Left colon (tissue), 2 donors: ENCODE results near the gene ESPNL. TPM values are rescaled to one million over a fixed set of nuclear protein-coding genes. Genes with fewer than 3 reads are reported as not detected.
"Not testable (repeated sequence)": the region's sequence is repeated elsewhere in the genome, so short reads cannot be mapped to it uniquely, and the experiment has no call there.

Experiments
- ATAC-seq: fragments of 200-7000 bp; cut with Tn5 transposase; one replicate; pipeline ENCODE4 v1.9.1; 2020; ENCODE audit warnings: mild to moderate bottlenecking, moderate library complexity
- DNase-seq, 2 donors: peaks; one replicate each; pipeline ENCODE4 v3.0.0-alpha.2; 2020
- intact Hi-C, 2 donors: fragments of 100-400 bp; cut with DNase I in 1 of 2; cut with micrococcal nuclease in 1 of 2; formaldehyde crosslinking; loops; one replicate each; pipeline versions ENCODE4 v1.11.2 to v1.14.0; 2022; cut with DNase I, micrococcal nuclease
- total RNA-seq, 2 donors: library from RNA; stranded (reverse); fragmentation: NEBNext Ultra II Directional; extraction: Animal tissue kit (Norgen Biotek cat#: 25700); gene quantifications; one replicate each; pipeline ENCODE4 v1.2.1, GENCODE V29; 2021
- donor health status: DM: no; HTN: no; CAD: no.
- donor health status: DM: yes; HTN: yes; CAD: no.

ESPNL gene
- total RNA-seq, 2 donors from 2014 or later, result 0.06 to 0.25 TPM

DNA sequence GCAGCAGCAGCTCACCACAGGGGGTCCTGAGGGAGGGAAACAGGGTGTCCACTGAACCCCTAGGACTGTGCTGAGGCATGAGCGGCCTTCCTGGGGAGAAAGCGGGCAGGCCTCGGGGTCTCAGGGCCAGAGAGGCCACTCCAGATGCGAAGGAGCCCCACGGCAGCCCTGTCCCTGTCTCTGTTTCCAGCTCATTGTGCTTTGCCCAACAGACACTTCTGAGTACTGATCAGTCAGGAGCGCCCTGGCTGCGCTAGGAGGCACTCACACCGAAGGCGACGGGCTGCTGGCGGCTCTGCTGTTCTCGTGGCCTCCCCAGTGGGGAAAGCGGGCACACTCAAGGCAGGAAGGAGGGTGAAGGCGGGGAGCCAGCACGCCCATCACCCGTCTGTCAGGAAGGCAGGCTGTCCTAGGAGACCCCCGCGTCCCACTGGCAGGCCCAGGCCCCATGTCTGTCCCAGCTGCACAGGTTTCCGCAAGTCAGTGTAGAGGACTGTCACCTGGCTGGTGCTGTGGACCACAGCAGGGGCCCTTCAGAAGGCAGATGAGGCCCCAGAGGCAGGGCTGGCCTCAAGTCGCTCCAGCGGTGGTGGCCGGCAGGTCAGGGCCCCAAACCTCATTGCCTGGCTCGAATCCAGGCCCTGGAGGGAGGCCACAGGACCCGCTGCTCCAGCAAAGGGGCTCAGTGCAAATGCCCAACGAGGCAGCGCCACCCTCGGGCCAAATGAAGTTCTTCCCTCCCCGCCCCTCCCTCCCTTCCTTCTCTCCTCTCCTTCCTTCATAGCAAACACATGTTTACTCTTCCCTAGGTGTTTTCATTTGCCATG, 6.8 kb downstream of the ESPNL start:
- intact Hi-C loops, result no loop called here
- peak in 1 of 2 donors; percentile 70 for DNase-seq
- peak; percentile 67 for ATAC-seq

DNA sequence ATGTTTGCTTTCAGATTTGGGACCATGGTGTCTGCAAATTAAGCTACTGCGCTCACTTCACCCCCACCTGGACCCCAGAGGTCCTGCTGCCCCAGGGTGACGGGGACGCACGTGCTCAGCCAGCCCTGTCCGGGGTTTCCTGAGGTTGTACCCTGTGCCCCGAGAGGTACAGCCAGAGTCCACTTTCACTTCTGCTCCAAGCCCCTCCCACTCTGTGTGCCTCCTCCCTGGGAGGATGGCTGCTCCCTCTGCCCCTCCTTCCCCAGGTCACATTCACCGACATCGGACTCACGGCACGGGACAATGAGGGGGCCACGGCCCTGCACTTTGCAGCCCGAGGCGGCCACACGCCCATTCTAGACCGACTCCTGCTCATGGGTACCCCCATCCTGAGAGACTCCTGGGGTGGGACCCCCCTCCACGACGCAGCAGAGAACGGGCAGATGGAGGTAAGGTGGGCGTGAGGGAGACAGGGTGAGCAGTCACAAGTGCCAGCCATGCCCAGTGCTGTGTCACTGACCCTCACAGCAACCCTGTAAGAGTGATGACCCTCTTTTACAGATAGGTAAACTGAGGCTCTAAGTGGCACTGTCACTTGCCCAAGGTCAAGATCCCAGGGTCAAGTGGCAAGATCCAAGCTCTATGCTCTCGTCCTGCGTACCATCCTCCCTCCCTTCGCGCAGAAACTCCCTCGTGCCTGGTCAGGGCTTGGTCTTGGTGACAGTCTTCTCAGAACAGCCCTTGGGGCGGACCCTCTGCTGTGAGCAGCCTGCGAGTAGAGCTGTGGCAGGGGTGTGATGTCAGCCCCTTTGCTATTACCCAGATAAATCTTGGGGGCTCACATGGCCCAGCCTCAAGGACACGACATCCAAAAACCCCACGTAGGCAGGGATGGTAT, 7.6 kb downstream of the ESPNL start:
- intact Hi-C loops, result no loop called here
- peak; percentile 68 to 72 for DNase-seq
- peak; percentile 95 for ATAC-seq

- intact Hi-C loops, result no loop called here
- DNase-seq (peak in 1 of 2 donors; percentile 50), ATAC-seq (no peak)
Observed at GRCh38 chr2:238108423-238109183, 8.5 kb downstream of the ESPNL start.

- no peak for DNase-seq
- ATAC-seq, result no peak
Observed at GRCh38 chr2:238113611-238114010, 13.5 kb downstream of the ESPNL start.

GRCh38 chr2:238114331-238114841, 14.2 kb downstream of the ESPNL start:
- no peak for ATAC-seq
- intact Hi-C loops, result no loop called here
- no peak for DNase-seq

More at GRCh38 chr2:238113611-238114010, 13.5 kb downstream of the ESPNL start:
- intact Hi-C loops, result no loop called here

GRCh38 chr2:238114851-238115660, 14.9 kb downstream of the ESPNL start:
- DNase-seq (no peak), ATAC-seq (no peak)
- intact Hi-C loops, result no loop called here

DNA sequence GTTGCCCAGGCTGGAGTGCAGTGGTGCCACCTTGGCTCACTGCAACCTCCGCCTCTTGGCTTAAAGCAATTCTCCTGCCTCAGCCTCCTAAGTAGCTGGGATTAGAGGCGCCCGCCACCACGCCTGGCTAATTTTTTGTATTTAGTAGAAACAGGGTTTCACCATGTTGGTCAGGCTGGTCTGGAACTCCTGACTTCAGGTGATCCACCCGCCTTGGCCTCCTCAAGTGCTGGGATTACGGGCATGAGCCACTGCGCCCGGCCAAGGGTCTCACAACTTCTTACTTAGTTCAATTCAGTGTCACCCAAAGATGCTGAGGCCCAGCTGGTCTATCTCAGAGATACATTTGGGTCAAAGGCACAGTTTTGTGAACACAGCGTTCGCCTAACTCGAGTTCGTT, 15.6 kb downstream of the ESPNL start:
- ATAC-seq, intact Hi-C loops, DNase-seq: not testable (repeated sequence)

- DNase-seq (no peak), ATAC-seq (no peak)
- intact Hi-C loops, result no loop called here
Observed at GRCh38 chr2:238116298-238117198, 16.4 kb downstream of the ESPNL start.

DNA sequence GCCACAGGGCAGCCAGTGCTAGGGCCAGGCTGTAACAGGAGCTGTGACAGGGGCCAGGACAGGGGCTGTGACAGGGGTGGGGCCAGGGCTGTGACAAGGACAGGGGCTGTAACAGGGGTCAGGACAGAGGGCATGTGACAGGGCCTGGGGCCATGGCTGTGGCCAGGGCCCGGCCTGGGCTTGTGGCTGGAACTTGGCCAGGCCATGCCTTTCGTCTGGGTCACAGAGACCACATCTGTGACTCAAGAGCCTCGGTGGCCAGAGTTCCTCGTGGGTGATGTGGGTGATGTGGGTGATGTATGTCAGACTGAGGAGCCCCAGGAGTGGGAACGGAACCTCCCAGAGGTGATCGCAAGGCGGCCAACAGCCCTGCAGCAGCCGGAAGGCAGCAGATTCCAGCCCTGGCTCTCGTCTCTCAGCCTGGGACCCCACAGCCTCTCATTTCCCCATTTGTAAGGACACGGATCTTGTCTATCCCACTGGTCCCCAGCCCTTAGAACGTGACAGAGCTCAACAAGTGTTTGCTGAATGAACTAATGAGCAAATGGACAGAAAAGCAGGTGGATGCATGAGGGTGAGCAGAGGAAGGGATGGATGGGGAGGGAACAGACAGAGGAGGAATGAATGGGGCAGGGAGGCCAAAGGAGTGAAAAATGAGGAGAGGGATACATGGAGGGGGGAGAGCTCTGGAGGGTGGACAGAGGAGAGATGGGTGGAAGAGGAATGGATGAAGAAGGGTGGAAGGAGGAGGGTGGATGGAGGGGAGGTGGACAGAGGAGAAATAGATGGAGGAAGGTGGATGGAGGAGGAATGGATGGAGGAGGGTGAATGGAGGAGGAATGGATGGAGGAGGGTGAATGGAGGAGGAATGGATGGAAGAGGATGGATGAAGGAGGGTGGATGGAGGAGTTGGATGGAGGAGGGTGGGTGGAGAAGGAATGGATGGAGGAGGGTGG, 17.3 kb downstream of the ESPNL start:
- intact Hi-C loops, result no loop called here
- ATAC-seq (no peak), DNase-seq (no peak)

DNA sequence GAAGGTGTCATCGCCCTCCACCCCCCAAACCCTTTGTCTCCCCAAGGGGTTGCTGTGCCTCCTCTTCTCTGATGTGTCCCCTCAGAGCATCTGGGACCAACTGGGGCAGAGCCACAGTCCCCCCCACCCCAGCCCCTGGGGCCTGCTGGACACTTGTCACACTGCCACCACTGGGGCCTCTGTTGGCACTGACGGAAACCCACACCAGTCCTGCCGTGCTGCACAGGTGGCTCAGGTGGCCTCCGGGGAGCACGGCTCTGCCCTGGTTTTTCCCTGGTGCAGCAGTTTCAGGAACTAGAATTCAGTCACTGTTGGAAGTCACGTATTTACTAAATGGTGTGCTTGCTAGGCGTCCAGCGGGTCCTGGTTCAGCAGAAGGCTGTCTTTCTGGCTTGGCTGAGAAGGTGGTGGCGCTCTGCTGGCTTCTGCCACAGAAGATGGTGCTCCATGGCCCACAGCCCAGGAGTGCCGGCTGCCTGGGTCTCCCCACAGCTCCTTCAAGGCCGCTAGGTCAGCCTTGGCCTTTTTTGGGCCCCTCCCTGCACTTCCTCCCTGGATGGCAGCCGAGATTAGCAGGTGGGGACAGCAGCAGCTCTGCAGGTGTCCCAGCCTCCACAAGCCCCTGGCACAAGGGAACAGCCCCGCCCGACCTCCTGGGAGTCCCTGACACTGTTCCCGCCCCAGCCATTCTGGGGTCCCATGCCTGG, 19.8 kb downstream of the ESPNL start:
- DNase-seq, result no peak
- ATAC-seq, result no peak
- intact Hi-C loops, result no loop called here

GRCh38 chr2:238120463-238121298, 20.5 kb downstream of the ESPNL start:
- DNase-seq, result no peak
- intact Hi-C loops, result no loop called here
- no peak for ATAC-seq

DNA sequence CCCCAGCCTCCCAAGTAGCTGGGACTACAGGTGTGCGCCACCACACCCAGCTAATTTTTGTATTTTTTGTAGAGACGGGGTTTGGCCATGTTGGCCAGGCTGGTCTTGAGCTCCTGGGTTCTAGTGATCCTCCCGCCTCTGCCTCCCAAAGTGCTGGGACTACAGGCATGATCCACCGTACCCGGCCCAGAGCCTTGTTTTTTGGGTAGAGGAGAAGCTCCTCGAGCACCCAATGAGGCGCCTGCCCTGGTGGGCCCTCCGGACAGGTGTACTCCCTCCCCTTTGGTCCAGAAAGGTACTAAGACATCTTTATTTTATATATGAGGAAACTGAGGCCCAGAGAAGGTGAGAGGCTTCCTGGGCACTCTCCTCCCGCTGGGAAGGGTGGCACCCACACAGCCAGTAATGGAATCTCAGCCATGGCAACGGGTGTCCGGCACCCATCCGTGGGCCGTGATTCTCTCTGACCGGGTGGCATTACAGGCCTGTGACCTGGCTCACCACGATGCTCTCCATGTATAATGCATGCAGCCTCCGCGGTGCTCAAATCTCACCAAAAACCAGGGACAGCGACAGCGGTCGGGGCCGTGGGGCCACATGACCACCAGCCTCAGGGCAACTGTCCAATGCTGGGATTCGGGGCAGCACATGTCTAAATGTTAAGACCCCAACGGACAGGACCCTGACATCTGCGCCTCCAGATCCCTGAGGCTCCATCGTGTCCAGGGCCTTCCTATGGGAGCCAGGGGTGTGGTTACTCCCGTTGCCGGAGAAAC, 21.6 kb downstream of the ESPNL start:
- intact Hi-C loops, result no loop called here
- DNase-seq (no peak), ATAC-seq (no peak)

- intact Hi-C loops, result no loop called here
- no peak for DNase-seq
Observed at GRCh38 chr2:238122287-238123217, 22.4 kb downstream of the ESPNL start.

More at GRCh38 chr2:238122287-238123217, 22.4 kb downstream of the ESPNL start:
- ATAC-seq, result no peak
